Parathyroid adenoma (tissue), 2 donors: Measurements from ENCODE around the gene MAP3K5.

ENCODE experiments used
- H2AFZ ChIP-seq: fragments of 300-600 bp; sonication (generic); one replicate; pipeline ENCODE4 v1.7.0; 2017; ENCODE audit warnings: antibody characterized with exemption, mild to moderate bottlenecking
- H3K27ac ChIP-seq: fragments of 300-600 bp; sonication (generic); one replicate; pipeline ENCODE4 v1.7.0; 2017
- H3K27me3 ChIP-seq: fragments of 300-600 bp; sonication (generic); one replicate; pipeline ENCODE4 v1.7.0; 2017; ENCODE audit warnings: low read length; ENCODE audit not compliant: control insufficient read depth, insufficient read depth
- H3K36me3 ChIP-seq: fragments of 300-600 bp; sonication (generic); one replicate; pipeline ENCODE4 v1.7.0; 2017; ENCODE audit warnings: low read length; ENCODE audit not compliant: control insufficient read depth, insufficient read depth
- H3K4me1 ChIP-seq: fragments of 300-600 bp; sonication (generic); one replicate; pipeline ENCODE4 v1.7.0; 2017; ENCODE audit warnings: control low read depth
- H3K4me2 ChIP-seq: fragments of 300-600 bp; sonication (generic); one replicate; pipeline ENCODE4 v1.7.0; 2017; ENCODE audit warnings: low read length
- H3K4me3 ChIP-seq: fragments of 300-600 bp; sonication (generic); one replicate; pipeline ENCODE4 v1.7.0; 2017; ENCODE audit warnings: low read depth, low read length
- H3K79me2 ChIP-seq: fragments of 300-600 bp; sonication (generic); one replicate; pipeline ENCODE4 v1.7.0; 2017; ENCODE audit warnings: control low read depth
- H3K9ac ChIP-seq: fragments of 300-600 bp; sonication (generic); one replicate; pipeline ENCODE4 v1.7.0; 2017; ENCODE audit warnings: mild to moderate bottlenecking
- H3K9me3 ChIP-seq: fragments of 300-600 bp; sonication (generic); one replicate; pipeline ENCODE4 v1.7.0; 2017; ENCODE audit warnings: low read length; ENCODE audit not compliant: control insufficient read depth
- CTCF ChIP-seq: fragments of 300-600 bp; sonication (generic); IDR thresholded peaks from one replicate; pipeline ENCODE4 v1.7.0; 2017; ENCODE audit warnings: antibody characterized with exemption, mild to moderate bottlenecking
- donor health status: primary hyperparathyroidism.

MAP3K5 gene

GRCh38 chr6:136728033-136728939 is 64.0 kb downstream of the MAP3K5 start:
- H3K79me2 ChIP-seq = no peaks in the 10 kb centered on the region
- no peak overlapping the region for H3K4me3 ChIP-seq
- H3K9me3 ChIP-seq = no peaks in the 10 kb centered on the region
- H3K9ac ChIP-seq = no peak overlapping the region
- no peak overlapping the region for H3K4me2 ChIP-seq
- H3K4me1 ChIP-seq = no peaks in the 10 kb centered on the region
- no peak overlapping the region for H2AFZ ChIP-seq
- H3K27ac ChIP-seq = no peak overlapping the region
- no peak for TF ChIP-seq CTCF
- H3K27me3 ChIP-seq = no peaks in the 10 kb centered on the region
- H3K36me3 ChIP-seq = no peaks in the 10 kb centered on the region

- H3K27ac ChIP-seq = no peak overlapping the region
- no peaks in the 10 kb centered on the region for H3K27me3 ChIP-seq
- no peaks in the 10 kb centered on the region for H3K9me3 ChIP-seq
- no peaks in the 10 kb centered on the region for H3K79me2 ChIP-seq
- H3K9ac ChIP-seq = no peak overlapping the region
- H2AFZ ChIP-seq = no peak overlapping the region
- H3K36me3 ChIP-seq = no peaks in the 10 kb centered on the region
- H3K4me3 ChIP-seq = no peak overlapping the region
- no peak for TF ChIP-seq CTCF
- H3K4me1 ChIP-seq = no peaks in the 10 kb centered on the region
- no peak overlapping the region for H3K4me2 ChIP-seq
These were observed 65.3 kb downstream of the MAP3K5 start for GRCh38 chr6:136726837-136727557.

GRCh38 chr6:136725124-136725523 is 67.2 kb downstream of the MAP3K5 start:
- Histone ChIP-seq H3K4me3 (no peak overlapping the region), H3K4me2 (no peak overlapping the region), H3K27ac (no peak overlapping the region), H3K9ac (no peak overlapping the region), H3K79me2 (no peaks in the 10 kb centered on the region), H2AFZ (no peak overlapping the region), H3K36me3 (no peaks in the 10 kb centered on the region), H3K9me3 (no peaks in the 10 kb centered on the region), H3K27me3 (no peaks in the 10 kb centered on the region), H3K4me1 (no peaks in the 10 kb centered on the region)
- no peak for TF ChIP-seq CTCF

- Histone ChIP-seq H3K9me3 (no peaks in the 10 kb centered on the region), H3K27ac (no peak overlapping the region), H3K4me3 (no peak overlapping the region), H3K27me3 (no peaks in the 10 kb centered on the region), H3K4me1 (no peaks in the 10 kb centered on the region), H3K4me2 (no peak overlapping the region), H3K36me3 (no peaks in the 10 kb centered on the region), H2AFZ (no peak overlapping the region), H3K9ac (no peak overlapping the region), H3K79me2 (no peaks in the 10 kb centered on the region)
- no peak for TF ChIP-seq CTCF
These were observed 68.5 kb downstream of the MAP3K5 start for GRCh38 chr6:136723780-136724179.
